Keratinocyte (primary cell): ENCODE data around the gene ACSF3. TPM values are rescaled to one million over a fixed set of nuclear protein-coding genes. Genes with fewer than 3 reads are reported as not detected.

Experiments used
- DNase-seq: peaks from one replicate; pipeline ENCODE4 v3.0.0-alpha.2; 2011; ENCODE audit warnings: low read depth, missing footprints, low spot score
- FAIRE-seq: peaks from 2 replicates; lab custom pipeline; 2011; peaks lifted over from hg19 to GRCh38; lab: Jason Lieb, UNC
- H2AFZ ChIP-seq: 2 replicates; pipeline ENCODE4 v1.6.0; 2012; ENCODE audit warnings: low read length, control low read depth, inconsistent platforms; ENCODE audit not compliant: control insufficient read depth
- H3K27ac ChIP-seq: 2 replicates; pipeline ENCODE4 v1.5.1; 2011; ENCODE audit warnings: low read length; ENCODE audit not compliant: control insufficient read depth, insufficient read depth
- H3K27me3 ChIP-seq: 3 replicates; pipeline ENCODE4 v1.6.0; 2011; ENCODE audit warnings: low read length; ENCODE audit not compliant: control insufficient read depth, insufficient read depth; ENCODE audit errors: extremely low read depth
- H3K36me3 ChIP-seq, 2 experiments: 2 replicates in 1 of 2; 3 replicates in 1 of 2; pipeline ENCODE4 v1.5.1; 2011; ENCODE audit warnings: low read length in 2 of 2, mild to moderate bottlenecking in 1 of 2; ENCODE audit not compliant: control insufficient read depth in 2 of 2, insufficient read depth in 2 of 2; ENCODE audit errors: extremely low read depth in 1 of 2
- H3K4me1 ChIP-seq: 3 replicates; pipeline ENCODE4 v1.5.1; 2011; ENCODE audit warnings: low read length; ENCODE audit not compliant: control insufficient read depth, insufficient read depth; ENCODE audit errors: extremely low read depth
- H3K4me2 ChIP-seq: 3 replicates; pipeline ENCODE4 v1.6.0; 2011; ENCODE audit warnings: low read depth, low read length; ENCODE audit not compliant: control insufficient read depth, insufficient read depth; ENCODE audit errors: extremely low read depth
- H3K4me3 ChIP-seq, 3 experiments: fragments of 200-600 bp in 1 of 3; sonication (generic) in 1 of 3; 2 replicates in 2 of 3; 3 replicates in 1 of 3; pipeline ENCODE4 v1.5.1; 2011 to 2016; ENCODE audit warnings: low read length in 3 of 3, mild to moderate bottlenecking in 3 of 3, control low read depth in 2 of 3, inconsistent platforms in 1 of 3, low read depth in 1 of 3, mixed read lengths in 1 of 3, mixed run types in 1 of 3, moderate library complexity in 1 of 3; ENCODE audit not compliant: control insufficient read depth in 2 of 3, insufficient read depth in 2 of 3; ENCODE audit errors: extremely low read depth in 1 of 3
- H3K79me2 ChIP-seq: 2 replicates; pipeline ENCODE4 v1.6.0; 2012; ENCODE audit warnings: low read length; ENCODE audit not compliant: control insufficient read depth, insufficient read depth
- H3K9ac ChIP-seq: 3 replicates; pipeline ENCODE4 v1.6.0; 2011; ENCODE audit warnings: low read length; ENCODE audit not compliant: control insufficient read depth, insufficient read depth; ENCODE audit errors: extremely low read depth
- H3K9me1 ChIP-seq: 3 replicates; pipeline ENCODE4 v1.6.0; 2011; ENCODE audit warnings: low read length; ENCODE audit not compliant: control insufficient read depth, insufficient read depth; ENCODE audit errors: extremely low read depth
- H3K9me3 ChIP-seq: 2 replicates; pipeline ENCODE4 v1.5.1; 2012; ENCODE audit warnings: low read depth, low read length; ENCODE audit not compliant: control insufficient read depth
- H4K20me1 ChIP-seq: 3 replicates; pipeline ENCODE4 v1.6.0; 2011; ENCODE audit warnings: low read length; ENCODE audit not compliant: control insufficient read depth, insufficient read depth; ENCODE audit errors: extremely low read depth
- CTCF ChIP-seq, 3 experiments: IDR thresholded peaks in 1 of 3; conservative IDR thresholded peaks in 1 of 3; optimal IDR thresholded peaks in 1 of 3; 2 replicates in 2 of 3; 3 replicates in 1 of 3; pipeline versions ENCODE3 to v1.5.1; 2011; ENCODE audit warnings: low read length in 3 of 3, mild to moderate bottlenecking in 3 of 3, moderate library complexity in 2 of 3, control low read depth in 1 of 3, inconsistent platforms in 1 of 3; ENCODE audit not compliant: insufficient read depth in 2 of 3; ENCODE audit errors: extremely low read depth in 1 of 3
- EZH2 ChIP-seq: IDR thresholded peaks from one replicate; pipeline ENCODE4 v1.6.1; 2012; ENCODE audit warnings: inconsistent platforms, mild to moderate bottlenecking, low read length, moderate library complexity
- dilution Hi-C: fragments of 300-500 bp; cut with MboI; formaldehyde crosslinking; loops from one replicate; pipeline ENCODE4 v1.7.0; 2020; ENCODE audit warnings: low sequenced_read_pairs; ENCODE audit not compliant: extremely low pct_ligation_motif_present
- polyA plus RNA-seq, 5 experiments: library from polyadenylated mRNA; depleted of rRNA in 3 of 5; stranded (reverse) in 3 of 5; stranded (forward) in 1 of 5; unstranded in 1 of 5; fragments of >200 nt; gene quantifications; 1 replicate in 1 of 5; 2 replicates in 3 of 5; 3 replicates in 1 of 5; pipeline versions ENCODE4 v1.2.1 to v1.2.3, GENCODE V29; 2011 to 2012; ENCODE audit warnings: missing spikeins in 2 of 5, low read depth in 1 of 5, low replicate concordance in 1 of 5

ACSF3 gene
- polyA plus RNA-seq, 1 donor (not counting 4 experiments of a cell fraction or from before 2014, with no cell fraction given): 13.4 TPM

- H3K4me1 ChIP-seq: peaks cover 7% of the 10 kb centered on the region
- dilution Hi-C loops: no loop called here
- no peaks in the 10 kb centered on the region for H4K20me1 ChIP-seq
- no peaks in the 10 kb centered on the region for H3K9me1 ChIP-seq
- H3K79me2 ChIP-seq: peaks cover 12% of the 10 kb centered on the region
- no peaks in the 10 kb centered on the region for H3K36me3 ChIP-seq
- FAIRE-seq (no peak), DNase-seq (no peak)
- no peak overlapping the region for H2AFZ ChIP-seq
- no peak overlapping the region for H3K4me3 ChIP-seq
- TF ChIP-seq CTCF (optimal IDR thresholded peaks at IDR 0.05 in 1 of 3, IDR thresholded peaks at IDR 0.05 in 1 of 3, conservative IDR thresholded peaks at IDR 0.05 in 1 of 3; ENCODE audit: extremely low read depth in 1 of 3, insufficient read depth in 2 of 3, low read length in 3 of 3) (no peak), EZH2 (peak; percentile 15)
- H3K9me3 ChIP-seq: no peaks in the 10 kb centered on the region
- no peak overlapping the region for H3K9ac ChIP-seq
- no peak overlapping the region for H3K4me2 ChIP-seq
- H3K27me3 ChIP-seq: peaks cover 33% of the 10 kb centered on the region
- no peak overlapping the region for H3K27ac ChIP-seq
Observed at GRCh38 chr16:89090182-89090630, 3.4 kb upstream of the ACSF3 start.

- peaks cover 33% of the 10 kb centered on the region for H3K27me3 ChIP-seq
- H3K4me2 ChIP-seq: no peak overlapping the region
- H3K9ac ChIP-seq: no peak overlapping the region
- H2AFZ ChIP-seq: no peak overlapping the region
- H4K20me1 ChIP-seq: no peaks in the 10 kb centered on the region
- TF ChIP-seq EZH2 (no peak), CTCF (optimal IDR thresholded peaks at IDR 0.05 in 1 of 3, IDR thresholded peaks at IDR 0.05 in 1 of 3, conservative IDR thresholded peaks at IDR 0.05 in 1 of 3; ENCODE audit: extremely low read depth in 1 of 3, insufficient read depth in 2 of 3, low read length in 3 of 3) (no peak)
- no peaks in the 10 kb centered on the region for H3K9me3 ChIP-seq
- no peaks in the 10 kb centered on the region for H3K36me3 ChIP-seq
- peaks cover 19% of the 10 kb centered on the region for H3K79me2 ChIP-seq
- H3K4me1 ChIP-seq: peaks cover 8% of the 10 kb centered on the region
- no peak overlapping the region for H3K27ac ChIP-seq
- no peak overlapping the region for H3K4me3 ChIP-seq
- dilution Hi-C loops: no loop called here
- DNase-seq (no peak), FAIRE-seq (no peak)
- H3K9me1 ChIP-seq: no peaks in the 10 kb centered on the region
Observed at GRCh38 chr16:89090669-89091426, 2.8 kb upstream of the ACSF3 start.
